Ishikawa (cell line): ENCODE results near the gene C14orf93.

Source experiments
- CEBPB ChIP-seq: IDR thresholded peaks from 2 replicates; pipeline ENCODE4 v1.6.1; 2012
- CREB1 ChIP-seq: IDR thresholded peaks from 2 replicates; pipeline ENCODE4 v1.6.1; 2012; ENCODE audit warnings: low read depth
- EGR1 ChIP-seq: IDR thresholded peaks from 2 replicates; pipeline ENCODE4 v1.6.1; 2012
- EP300 ChIP-seq: IDR thresholded peaks from 2 replicates; pipeline ENCODE4 v1.6.1; 2012; ENCODE audit warnings: borderline replicate concordance
- FOXM1 ChIP-seq: IDR thresholded peaks from 2 replicates; pipeline ENCODE4 v1.6.1; 2012; ENCODE audit warnings: low read depth, borderline replicate concordance
- NFIC ChIP-seq: IDR thresholded peaks from 2 replicates; pipeline ENCODE4 v1.6.1; 2012
- RAD21 ChIP-seq: IDR thresholded peaks from 2 replicates; pipeline ENCODE4 v1.6.1; 2012; ENCODE audit warnings: low read depth
- REST ChIP-seq: IDR thresholded peaks from 2 replicates; pipeline ENCODE4 v1.6.1; 2012; ENCODE audit warnings: low read depth, mild to moderate bottlenecking
- TAF1 ChIP-seq: IDR thresholded peaks from 2 replicates; pipeline ENCODE4 v1.6.1; 2012; ENCODE audit warnings: low read depth, mild to moderate bottlenecking
- TCF12 ChIP-seq: IDR thresholded peaks from 2 replicates; pipeline ENCODE4 v1.6.1; 2012; ENCODE audit warnings: low read depth
- USF1 ChIP-seq: IDR thresholded peaks from 2 replicates; pipeline ENCODE4 v1.6.1; 2012
- YY1 ChIP-seq: IDR thresholded peaks from 2 replicates; pipeline ENCODE4 v1.6.1; 2012; ENCODE audit warnings: low read depth
- TF ChIP-seq, protein P1 (sequence below): IDR thresholded peaks from 2 replicates; pipeline ENCODE4 v1.6.1; 2012

GRCh38 chr14:23053426-23053825 is 43.5 kb upstream of the C14orf93 start:
- TF ChIP-seq TCF12 (no peak), CEBPB (no peak), EGR1 (no peak), EP300 (no peak), NFIC (no peak), TAF1 (no peak), USF1 (no peak), RAD21 (no peak), REST (no peak), YY1 (no peak), FOXM1 (no peak), CREB1 (no peak)
- TF ChIP-seq, protein P1, sequence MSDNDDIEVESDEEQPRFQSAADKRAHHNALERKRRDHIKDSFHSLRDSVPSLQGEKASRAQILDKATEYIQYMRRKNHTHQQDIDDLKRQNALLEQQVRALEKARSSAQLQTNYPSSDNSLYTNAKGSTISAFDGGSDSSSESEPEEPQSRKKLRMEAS: no peak
